Keratinocyte (primary cell): ENCODE measurements around the gene VSNL1.

ENCODE experiments used
- CTCF ChIP-seq, 3 experiments: IDR thresholded peaks in 1 of 3; conservative IDR thresholded peaks in 1 of 3; optimal IDR thresholded peaks in 1 of 3; 2 replicates in 2 of 3; 3 replicates in 1 of 3; pipeline versions ENCODE3 to v1.5.1; 2011; ENCODE audit warnings: low read length in 3 of 3, mild to moderate bottlenecking in 3 of 3, moderate library complexity in 2 of 3, control low read depth in 1 of 3, inconsistent platforms in 1 of 3; ENCODE audit not compliant: insufficient read depth in 2 of 3; ENCODE audit errors: extremely low read depth in 1 of 3
- EZH2 ChIP-seq: IDR thresholded peaks from one replicate; pipeline ENCODE4 v1.6.1; 2012; ENCODE audit warnings: inconsistent platforms, mild to moderate bottlenecking, low read length, moderate library complexity

- no peak for TF ChIP-seq EZH2
- TF ChIP-seq CTCF (optimal IDR thresholded peaks at IDR 0.05 in 1 of 3, IDR thresholded peaks at IDR 0.05 in 1 of 3, conservative IDR thresholded peaks at IDR 0.05 in 1 of 3; ENCODE audit: extremely low read depth in 1 of 3, insufficient read depth in 2 of 3, low read length in 3 of 3): no peak
Measured at GRCh38 chr2:17576802-17577201, 36.3 kb downstream of the VSNL1 start.
